Measurements from ENCODE around the gene CCDC50. TPM values are rescaled to one million over a fixed set of nuclear protein-coding genes. Genes with fewer than 3 reads are reported as not detected.

Gene CCDC50
- polyA plus RNA-seq, 1 donor (not counting 4 experiments of a cell fraction or from before 2014, with no cell fraction given) = 54.8 TPM

- Histone ChIP-seq H3K4me3 (ENCODE audit: control insufficient read depth in 2 of 3, extremely low read depth in 1 of 3, insufficient read depth in 2 of 3, low read depth in 1 of 3, low read length in 3 of 3) (no peak overlapping the region), H3K9me3 (ENCODE audit: control insufficient read depth, low read depth, low read length) (no peaks in the 10 kb centered on the region), H4K20me1 (ENCODE audit: control insufficient read depth, extremely low read depth, insufficient read depth, low read length) (no peaks in the 10 kb centered on the region), H3K9ac (ENCODE audit: control insufficient read depth, extremely low read depth, insufficient read depth, low read length) (no peak overlapping the region), H3K4me1 (ENCODE audit: control insufficient read depth, extremely low read depth, insufficient read depth, low read length) (no peaks in the 10 kb centered on the region), H2AFZ (ENCODE audit: control insufficient read depth, low read length) (no peak overlapping the region), H3K27me3 (ENCODE audit: control insufficient read depth, extremely low read depth, insufficient read depth, low read length) (no peaks in the 10 kb centered on the region), H3K9me1 (ENCODE audit: control insufficient read depth, extremely low read depth, insufficient read depth, low read length) (no peaks in the 10 kb centered on the region), H3K4me2 (ENCODE audit: control insufficient read depth, extremely low read depth, insufficient read depth, low read depth, low read length) (no peak overlapping the region), H3K79me2 (ENCODE audit: control insufficient read depth, insufficient read depth, low read length) (no peaks in the 10 kb centered on the region), H3K27ac (ENCODE audit: control insufficient read depth, insufficient read depth, low read length) (no peak overlapping the region), H3K36me3 (ENCODE audit: control insufficient read depth in 2 of 2, extremely low read depth in 1 of 2, insufficient read depth in 2 of 2, low read length in 2 of 2) (no peaks in the 10 kb centered on the region)
- TF ChIP-seq EZH2 (IDR thresholded peaks at IDR 0.05; ENCODE audit: low read length) (no peak), CTCF (optimal IDR thresholded peaks at IDR 0.05 in 1 of 3, IDR thresholded peaks at IDR 0.05 in 1 of 3, conservative IDR thresholded peaks at IDR 0.05 in 1 of 3; ENCODE audit: extremely low read depth in 1 of 3, insufficient read depth in 2 of 3, low read length in 3 of 3) (no peak)
- FAIRE-seq (no peak), DNase-seq (ENCODE audit: low read depth, low spot score) (no peak)
- dilution Hi-C loops (cut with MboI; ENCODE audit: extremely low pct_ligation_motif_present, low sequenced_read_pairs) = no loop called here
Observed at GRCh38 chr3:191432162-191432561, 103.0 kb downstream of the CCDC50 start.

- no peaks in the 10 kb centered on the region for H4K20me1 ChIP-seq (ENCODE audit: control insufficient read depth, extremely low read depth, insufficient read depth, low read length)
- dilution Hi-C loops (cut with MboI; ENCODE audit: extremely low pct_ligation_motif_present, low sequenced_read_pairs) = no loop called here
- no peak overlapping the region for H3K9ac ChIP-seq (ENCODE audit: control insufficient read depth, extremely low read depth, insufficient read depth, low read length)
- H3K27me3 ChIP-seq (ENCODE audit: control insufficient read depth, extremely low read depth, insufficient read depth, low read length) = no peaks in the 10 kb centered on the region
- no peak overlapping the region for H3K4me3 ChIP-seq (ENCODE audit: control insufficient read depth in 2 of 3, extremely low read depth in 1 of 3, insufficient read depth in 2 of 3, low read depth in 1 of 3, low read length in 3 of 3)
- FAIRE-seq (no peak), DNase-seq (ENCODE audit: low read depth, low spot score) (no peak)
- no peak overlapping the region for H3K27ac ChIP-seq (ENCODE audit: control insufficient read depth, insufficient read depth, low read length)
- no peaks in the 10 kb centered on the region for H3K9me1 ChIP-seq (ENCODE audit: control insufficient read depth, extremely low read depth, insufficient read depth, low read length)
- no peaks in the 10 kb centered on the region for H3K9me3 ChIP-seq (ENCODE audit: control insufficient read depth, low read depth, low read length)
- no peaks in the 10 kb centered on the region for H3K36me3 ChIP-seq (ENCODE audit: control insufficient read depth in 2 of 2, extremely low read depth in 1 of 2, insufficient read depth in 2 of 2, low read length in 2 of 2)
- H2AFZ ChIP-seq (ENCODE audit: control insufficient read depth, low read length) = no peak overlapping the region
- H3K79me2 ChIP-seq (ENCODE audit: control insufficient read depth, insufficient read depth, low read length) = no peaks in the 10 kb centered on the region
- no peak overlapping the region for H3K4me2 ChIP-seq (ENCODE audit: control insufficient read depth, extremely low read depth, insufficient read depth, low read depth, low read length)
- H3K4me1 ChIP-seq (ENCODE audit: control insufficient read depth, extremely low read depth, insufficient read depth, low read length) = no peaks in the 10 kb centered on the region
- TF ChIP-seq CTCF (optimal IDR thresholded peaks at IDR 0.05 in 1 of 3, IDR thresholded peaks at IDR 0.05 in 1 of 3, conservative IDR thresholded peaks at IDR 0.05 in 1 of 3; ENCODE audit: extremely low read depth in 1 of 3, insufficient read depth in 2 of 3, low read length in 3 of 3) = no peak
- TF ChIP-seq EZH2 (IDR thresholded peaks at IDR 0.05; ENCODE audit: low read length) = no peak
Observed at GRCh38 chr3:191434024-191434423, 104.8 kb downstream of the CCDC50 start.
